Endodermal cell (in vitro differentiated cells): ENCODE data around the gene ABHD17B. TPM values are rescaled to one million over a fixed set of nuclear protein-coding genes. Genes with fewer than 3 reads are reported as not detected.

ENCODE experiments used
- DNase-seq: peaks from one replicate; pipeline ENCODE4 v3.0.0-alpha.2; 2017
- H3K27ac ChIP-seq: 2 replicates; pipeline ENCODE4 v1.5.1; 2013; ENCODE audit warnings: mild to moderate bottlenecking, low read depth, low read length, moderate library complexity
- H3K27me3 ChIP-seq: 2 replicates; pipeline ENCODE4 v1.6.1; 2013; ENCODE audit warnings: mild to moderate bottlenecking, low read length, moderate library complexity; ENCODE audit not compliant: insufficient read depth, control insufficient read depth, poor library complexity, severe bottlenecking
- H3K36me3 ChIP-seq: 2 replicates; pipeline ENCODE4 v1.7.0; 2013; ENCODE audit warnings: mild to moderate bottlenecking, low read length, moderate library complexity; ENCODE audit not compliant: control insufficient read depth, insufficient read depth
- H3K4me1 ChIP-seq: one replicate; pipeline ENCODE4 v1.7.0; 2013; ENCODE audit warnings: low read length; ENCODE audit not compliant: control insufficient read depth, insufficient read depth
- H3K4me3 ChIP-seq: 2 replicates; pipeline ENCODE4 v1.5.1; 2013; ENCODE audit warnings: mild to moderate bottlenecking, low read length, moderate library complexity
- H3K9ac ChIP-seq: 2 replicates; pipeline ENCODE4 v1.6.1; 2013; ENCODE audit warnings: mild to moderate bottlenecking, low read length, moderate library complexity; ENCODE audit not compliant: poor library complexity, severe bottlenecking; ENCODE audit errors: extremely low read depth
- H3K9me3 ChIP-seq: 2 replicates; pipeline ENCODE4 v1.6.1; 2013; ENCODE audit warnings: mild to moderate bottlenecking, low read length, moderate library complexity; ENCODE audit not compliant: control insufficient read depth
- H3K27ac Mint-ChIP-seq: 2 replicates; pipeline ENCODE4 v1.8.0; 2020; ENCODE audit warnings: mixed read lengths
- H3K27me3 Mint-ChIP-seq: 2 replicates; pipeline ENCODE4 v1.8.0; 2021; ENCODE audit warnings: mild to moderate bottlenecking, mixed read lengths; ENCODE audit not compliant: insufficient read depth
- H3K36me3 Mint-ChIP-seq: 2 replicates; pipeline ENCODE4 v1.8.0; 2020; ENCODE audit warnings: low read depth, mixed read lengths
- H3K4me1 Mint-ChIP-seq: 2 replicates; pipeline ENCODE4 v1.8.0; 2020; ENCODE audit warnings: mixed read lengths
- H3K4me3 Mint-ChIP-seq: 2 replicates; pipeline ENCODE4 v1.8.0; 2020; ENCODE audit warnings: mild to moderate bottlenecking, moderate library complexity, mixed read lengths
- H3K9me3 Mint-ChIP-seq: 2 replicates; pipeline ENCODE4 v1.8.0; 2020; ENCODE audit warnings: mild to moderate bottlenecking, mixed read lengths
- WGBS, 2 experiments: methylation state at CpG; one replicate each; pipeline versions ENCODE4 v1.1.5 to v1.1.7; 2013; ENCODE audit warnings: missing lambda C conversion rate in 2 of 2, mixed read lengths in 1 of 2; ENCODE audit not compliant: insufficient coverage in 1 of 2, insufficient read length in 1 of 2; 5-methylcytosine and 5-hydroxymethylcytosine counted together
- total RNA-seq, 2 donors: library from RNA; stranded (reverse); fragmentation: NEBNext Ultra II Directional in 1 of 2; extraction: Animal tissue kit (Norgen Biotek cat#: 25700) in 1 of 2; gene quantifications; 2 replicates in 1 of 2; 3 replicates in 1 of 2; pipeline ENCODE4 v1.2.1, GENCODE V29; 2021
- TF ChIP-seq, protein P1 (sequence below): fragments of 200-600 bp; sonication (generic); conservative IDR thresholded peaks from 2 replicates; pipeline ENCODE4 v1.5.0; 2021; ENCODE audit warnings: antibody characterized with exemption, mild to moderate bottlenecking

Gene ABHD17B
- total RNA-seq, 2 donors from 2014 or later, result 32.3 to 44.9 TPM

DNA sequence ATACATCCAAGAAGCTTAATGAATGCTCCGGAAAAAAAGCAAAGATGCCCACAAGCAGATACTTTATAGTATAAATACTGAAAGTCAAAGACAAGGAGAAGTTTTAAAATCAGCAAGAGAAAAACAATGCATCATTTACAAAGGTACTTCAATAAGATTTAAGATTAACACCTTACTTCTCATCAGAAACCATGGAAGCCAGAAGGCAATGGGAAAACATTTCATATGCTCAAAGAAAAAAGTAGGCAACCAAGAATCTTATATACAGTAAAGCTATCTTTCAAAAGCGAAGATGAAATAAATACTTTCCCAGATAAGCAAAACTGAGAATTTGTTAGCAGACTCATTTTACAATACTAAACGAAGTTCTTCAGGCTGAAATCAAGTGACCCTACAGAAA, 51.1 kb downstream of the ABHD17B start:
- TF ChIP-seq, protein P1, sequence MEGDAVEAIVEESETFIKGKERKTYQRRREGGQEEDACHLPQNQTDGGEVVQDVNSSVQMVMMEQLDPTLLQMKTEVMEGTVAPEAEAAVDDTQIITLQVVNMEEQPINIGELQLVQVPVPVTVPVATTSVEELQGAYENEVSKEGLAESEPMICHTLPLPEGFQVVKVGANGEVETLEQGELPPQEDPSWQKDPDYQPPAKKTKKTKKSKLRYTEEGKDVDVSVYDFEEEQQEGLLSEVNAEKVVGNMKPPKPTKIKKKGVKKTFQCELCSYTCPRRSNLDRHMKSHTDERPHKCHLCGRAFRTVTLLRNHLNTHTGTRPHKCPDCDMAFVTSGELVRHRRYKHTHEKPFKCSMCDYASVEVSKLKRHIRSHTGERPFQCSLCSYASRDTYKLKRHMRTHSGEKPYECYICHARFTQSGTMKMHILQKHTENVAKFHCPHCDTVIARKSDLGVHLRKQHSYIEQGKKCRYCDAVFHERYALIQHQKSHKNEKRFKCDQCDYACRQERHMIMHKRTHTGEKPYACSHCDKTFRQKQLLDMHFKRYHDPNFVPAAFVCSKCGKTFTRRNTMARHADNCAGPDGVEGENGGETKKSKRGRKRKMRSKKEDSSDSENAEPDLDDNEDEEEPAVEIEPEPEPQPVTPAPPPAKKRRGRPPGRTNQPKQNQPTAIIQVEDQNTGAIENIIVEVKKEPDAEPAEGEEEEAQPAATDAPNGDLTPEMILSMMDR, result no peak
- H3K27ac Mint-ChIP-seq, result no peak overlapping the region
- Histone ChIP-seq H3K9me3 (peaks cover 30% of the 10 kb centered on the region), H3K27me3 (no peaks in the 10 kb centered on the region), H3K4me1 (no peaks in the 10 kb centered on the region), H3K4me3 (peak overlapping the region; percentile 5), H3K27ac (no peak overlapping the region), H3K9ac (no peak overlapping the region), H3K36me3 (peaks cover 39% of the 10 kb centered on the region)
- H3K36me3 Mint-ChIP-seq, result peaks cover 46% of the 10 kb centered on the region
- H3K27me3 Mint-ChIP-seq, result no peaks in the 10 kb centered on the region
- peaks cover 5% of the 10 kb centered on the region for H3K9me3 Mint-ChIP-seq
- no peak for DNase-seq
- H3K4me3 Mint-ChIP-seq, result no peak overlapping the region
- H3K4me1 Mint-ChIP-seq, result peaks cover 4% of the 10 kb centered on the region
- 93 to 100% methylated on average over 1 to 3 of the region's 3 CpGs for WGBS, 2 experiments

DNA sequence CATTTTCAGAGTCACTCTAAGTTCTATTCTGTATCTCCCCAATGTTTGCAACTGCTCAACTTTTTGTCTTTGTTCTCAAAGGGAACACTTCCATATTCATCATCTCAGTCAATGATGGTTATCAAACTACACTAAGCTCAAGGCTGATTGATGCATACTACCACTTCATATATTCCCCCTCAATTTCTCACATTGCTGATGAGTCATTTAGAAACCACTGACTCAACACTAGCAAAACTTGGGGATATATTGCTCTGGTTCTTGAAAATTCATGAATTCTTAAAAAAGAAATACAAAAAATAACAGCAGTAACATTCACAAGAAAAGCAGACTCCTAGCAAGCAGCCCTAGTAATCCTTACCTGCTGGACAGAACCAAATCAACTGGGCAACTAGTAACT, 52.2 kb downstream of the ABHD17B start:
- Histone ChIP-seq H3K27ac (no peak overlapping the region), H3K36me3 (peaks cover 34% of the 10 kb centered on the region), H3K9me3 (peaks cover 30% of the 10 kb centered on the region), H3K4me1 (no peaks in the 10 kb centered on the region), H3K9ac (no peak overlapping the region), H3K4me3 (no peak overlapping the region), H3K27me3 (no peaks in the 10 kb centered on the region)
- TF ChIP-seq, protein P1, result no peak
- H3K4me1 Mint-ChIP-seq, result peaks cover 4% of the 10 kb centered on the region
- no peak overlapping the region for H3K27ac Mint-ChIP-seq
- H3K36me3 Mint-ChIP-seq, result peaks cover 39% of the 10 kb centered on the region
- H3K9me3 Mint-ChIP-seq, result peaks cover 5% of the 10 kb centered on the region
- H3K4me3 Mint-ChIP-seq, result no peak overlapping the region
- DNase-seq, result no peak
- H3K27me3 Mint-ChIP-seq, result no peaks in the 10 kb centered on the region

DNA sequence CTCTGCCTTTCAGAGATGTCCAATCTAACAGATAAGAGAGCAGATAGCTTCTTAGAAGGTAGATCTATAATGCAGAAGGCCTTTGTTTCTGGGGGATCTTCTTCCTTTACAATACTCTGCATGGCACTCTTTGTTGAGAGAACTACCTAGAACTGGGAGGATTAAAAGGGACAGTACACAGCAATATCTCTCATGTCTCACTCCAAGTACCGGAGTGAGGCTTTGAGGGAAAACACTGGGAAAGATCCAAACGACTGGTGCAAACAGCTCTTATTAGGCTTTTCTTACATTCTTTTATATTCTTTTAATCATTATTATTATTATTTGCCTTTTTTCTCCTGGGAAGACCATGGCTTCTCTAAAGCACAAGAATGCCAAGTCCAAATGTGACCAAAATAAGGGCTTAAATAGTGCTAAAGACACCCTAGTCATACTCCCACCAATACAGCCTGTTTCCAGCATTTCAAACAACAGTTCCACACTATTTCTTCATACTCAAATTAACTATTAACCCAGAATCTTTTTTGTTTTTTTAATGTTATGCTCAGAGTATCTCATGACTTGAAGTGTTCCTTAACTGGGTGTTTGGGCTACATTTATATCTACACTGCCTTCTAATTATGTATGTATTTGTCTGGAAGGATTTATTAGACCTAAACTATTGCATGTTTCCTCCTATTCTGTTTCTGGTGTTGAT, 52.7 kb downstream of the ABHD17B start:
- Histone ChIP-seq H3K36me3 (peaks cover 33% of the 10 kb centered on the region), H3K4me3 (no peak overlapping the region), H3K4me1 (no peaks in the 10 kb centered on the region), H3K27me3 (no peaks in the 10 kb centered on the region), H3K9me3 (peaks cover 30% of the 10 kb centered on the region), H3K9ac (no peak overlapping the region), H3K27ac (no peak overlapping the region)
- no peak for DNase-seq
- Mint-ChIP-seq H3K4me3 (no peak overlapping the region), H3K36me3 (peaks cover 33% of the 10 kb centered on the region), H3K9me3 (peaks cover 5% of the 10 kb centered on the region), H3K4me1 (peaks cover 4% of the 10 kb centered on the region), H3K27me3 (no peaks in the 10 kb centered on the region), H3K27ac (no peak overlapping the region)
- TF ChIP-seq, protein P1, result no peak
- 85 to 100% methylated on average over 1 to 2 of the region's 2 CpGs for WGBS, 2 experiments
